Activated naive CD4-positive, alpha-beta T cell treated with anti-CD3 and anti-CD28 coated beads, Interleukin-2, amount 10 ng/mL, durations not matched to agents 7 days and 5 days (primary cell): Measurements from ENCODE around the gene MEF2C.

Experiments used
- CTCF ChIA-PET: fragments of 350-600 bp; sonication (Branson Sonifier 250); formaldehyde crosslinking; loops from one replicate; lab custom pipeline; 2021; ENCODE audit warnings: antibody characterized with exemption; lab: Charles Lee
- DNase-seq: peaks from one replicate; pipeline ENCODE4 v3.0.0-alpha.2; 2020
- H3K27ac Mint-ChIP-seq: one replicate; pipeline ENCODE4 v1.8.0; 2021; ENCODE audit warnings: mild to moderate bottlenecking, moderate library complexity, mixed read lengths
- H3K27me3 Mint-ChIP-seq: one replicate; pipeline ENCODE4 v1.8.0; 2021; ENCODE audit warnings: mild to moderate bottlenecking, mixed read lengths
- H3K36me3 Mint-ChIP-seq: one replicate; pipeline ENCODE4 v1.8.0; 2021; ENCODE audit warnings: mixed read lengths
- H3K4me1 Mint-ChIP-seq: one replicate; pipeline ENCODE4 v1.8.0; 2021; ENCODE audit warnings: mixed read lengths
- H3K4me3 Mint-ChIP-seq: one replicate; pipeline ENCODE4 v1.8.0; 2021; ENCODE audit warnings: mild to moderate bottlenecking, moderate library complexity, mixed read lengths
- H3K9me3 Mint-ChIP-seq: one replicate; pipeline ENCODE4 v1.8.0; 2021; ENCODE audit warnings: mixed read lengths

Gene MEF2C

GRCh38 chr5:88694023-88694679, 188.8 kb downstream of the MEF2C start:
- DNase-seq: no peak
- CTCF ChIA-PET: no interaction called here
- Mint-ChIP-seq H3K9me3 (no peaks in the 10 kb centered on the region), H3K4me1 (peaks cover 9% of the 10 kb centered on the region), H3K27ac (no peak overlapping the region), H3K4me3 (no peak overlapping the region), H3K27me3 (peaks cover 78% of the 10 kb centered on the region), H3K36me3 (peaks cover 7% of the 10 kb centered on the region)

- Mint-ChIP-seq H3K27me3 (peaks cover 87% of the 10 kb centered on the region), H3K36me3 (peaks cover 7% of the 10 kb centered on the region), H3K27ac (peak overlapping the region; percentile 67), H3K4me3 (no peak overlapping the region), H3K9me3 (no peaks in the 10 kb centered on the region), H3K4me1 (peaks cover 9% of the 10 kb centered on the region)
- DNase-seq: no peak
- CTCF ChIA-PET: interaction anchor here (1.3 to 1.4 kb wide), 2 partner anchors 27 to 912 kb away, joined by 3 to 4 read pairs; no protein-coding TSS in a partner anchor
Observed at GRCh38 chr5:88693071-88693932, 189.7 kb downstream of the MEF2C start.

GRCh38 chr5:88691945-88692868, 190.8 kb downstream of the MEF2C start:
- Mint-ChIP-seq H3K27me3 (peaks cover 95% of the 10 kb centered on the region), H3K36me3 (peaks cover 7% of the 10 kb centered on the region), H3K4me3 (no peak overlapping the region), H3K4me1 (peaks cover 9% of the 10 kb centered on the region), H3K27ac (peak overlapping the region; percentile 78), H3K9me3 (no peaks in the 10 kb centered on the region)
- DNase-seq: no peak
- CTCF ChIA-PET: interaction anchor here (0.8 to 2.9 kb wide), 8 partner anchors 11 to 913 kb away, joined by 3 to 41 read pairs (median 4); no protein-coding TSS in a partner anchor

GRCh38 chr5:88691230-88691582, 191.8 kb downstream of the MEF2C start:
- H3K9me3 Mint-ChIP-seq: no peaks in the 10 kb centered on the region

GRCh38 chr5:88690409-88691229, 192.4 kb downstream of the MEF2C start:
- CTCF ChIA-PET: interaction anchor here (0.6 to 2.9 kb wide), 17 partner anchors 9 to 1290 kb away, joined by 3 to 41 read pairs (median 4); no protein-coding TSS in a partner anchor
- peaks cover 8% of the 10 kb centered on the region for H3K36me3 Mint-ChIP-seq
- peak overlapping the region; percentile 88 for H3K27ac Mint-ChIP-seq
- peak overlapping the region; percentile 60 for H3K4me3 Mint-ChIP-seq
- peaks cover 9% of the 10 kb centered on the region for H3K4me1 Mint-ChIP-seq
- peak; percentile 75 for DNase-seq
- H3K9me3 Mint-ChIP-seq: no peaks in the 10 kb centered on the region
- peaks cover 97% of the 10 kb centered on the region for H3K27me3 Mint-ChIP-seq

More at GRCh38 chr5:88691230-88691582, 191.8 kb downstream of the MEF2C start:
- Mint-ChIP-seq H3K36me3 (peaks cover 7% of the 10 kb centered on the region), H3K4me3 (peak overlapping the region; percentile 60), H3K4me1 (peaks cover 9% of the 10 kb centered on the region), H3K27ac (peak overlapping the region; percentile 88), H3K27me3 (peaks cover 96% of the 10 kb centered on the region)
- CTCF ChIA-PET: interaction anchor here (0.6 to 2.9 kb wide), 14 partner anchors 10 to 926 kb away, joined by 3 to 41 read pairs (median 5); no protein-coding TSS in a partner anchor
- no peak for DNase-seq

GRCh38 chr5:88689668-88690408, 193.1 kb downstream of the MEF2C start:
- Mint-ChIP-seq H3K4me1 (peaks cover 9% of the 10 kb centered on the region), H3K27me3 (peaks cover 98% of the 10 kb centered on the region), H3K36me3 (peaks cover 8% of the 10 kb centered on the region), H3K27ac (peak overlapping the region; percentile 42), H3K4me3 (no peak overlapping the region), H3K9me3 (no peaks in the 10 kb centered on the region)
- no peak for DNase-seq
- CTCF ChIA-PET: interaction anchor here (0.7 to 2.9 kb wide), 13 partner anchors 8 to 1289 kb away, joined by 3 to 41 read pairs (median 6); no protein-coding TSS in a partner anchor

- DNase-seq: no peak
- H3K36me3 Mint-ChIP-seq: peaks cover 8% of the 10 kb centered on the region
- CTCF ChIA-PET: interaction anchor here (1.2 to 2.9 kb wide), 5 partner anchors 9 to 908 kb away, joined by 5 to 41 read pairs (median 12); no protein-coding TSS in a partner anchor
- peaks cover 98% of the 10 kb centered on the region for H3K27me3 Mint-ChIP-seq
- peaks cover 9% of the 10 kb centered on the region for H3K4me1 Mint-ChIP-seq
- no peak overlapping the region for H3K27ac Mint-ChIP-seq
- no peak overlapping the region for H3K4me3 Mint-ChIP-seq
- H3K9me3 Mint-ChIP-seq: no peaks in the 10 kb centered on the region
Observed at GRCh38 chr5:88688984-88689667, 193.9 kb downstream of the MEF2C start.

GRCh38 chr5:88688156-88688983, 194.6 kb downstream of the MEF2C start:
- CTCF ChIA-PET: interaction anchor here (1.2 to 2.0 kb wide), 2 partner anchors 8 to 22 kb away, joined by 5 to 6 read pairs; no protein-coding TSS in a partner anchor
- H3K36me3 Mint-ChIP-seq: peaks cover 7% of the 10 kb centered on the region
- H3K9me3 Mint-ChIP-seq: no peaks in the 10 kb centered on the region
- no peak for DNase-seq
- no peak overlapping the region for H3K27ac Mint-ChIP-seq
- H3K27me3 Mint-ChIP-seq: peaks cover 98% of the 10 kb centered on the region
- peaks cover 11% of the 10 kb centered on the region for H3K4me1 Mint-ChIP-seq
- H3K4me3 Mint-ChIP-seq: no peak overlapping the region

GRCh38 chr5:88687373-88687911, 195.5 kb downstream of the MEF2C start:
- Mint-ChIP-seq H3K4me3 (no peak overlapping the region), H3K27me3 (peaks cover 96% of the 10 kb centered on the region), H3K36me3 (peaks cover 7% of the 10 kb centered on the region), H3K9me3 (no peaks in the 10 kb centered on the region), H3K27ac (no peak overlapping the region), H3K4me1 (peaks cover 11% of the 10 kb centered on the region)
- no peak for DNase-seq
- CTCF ChIA-PET: no interaction called here

- peaks cover 11% of the 10 kb centered on the region for H3K4me1 Mint-ChIP-seq
- peak overlapping the region; percentile 70 for H3K27ac Mint-ChIP-seq
- peaks cover 92% of the 10 kb centered on the region for H3K27me3 Mint-ChIP-seq
- H3K36me3 Mint-ChIP-seq: peaks cover 7% of the 10 kb centered on the region
- H3K4me3 Mint-ChIP-seq: no peak overlapping the region
- CTCF ChIA-PET: no interaction called here
- DNase-seq: no peak
- no peaks in the 10 kb centered on the region for H3K9me3 Mint-ChIP-seq
Observed at GRCh38 chr5:88686726-88687125, 196.3 kb downstream of the MEF2C start.
